Esophagus muscularis mucosa (tissue), 4 donors: ENCODE data around the gene IGSF8. TPM values are rescaled to one million over a fixed set of nuclear protein-coding genes. Genes with fewer than 3 reads are reported as not detected.
A peak's percentile ranks its signal among the peaks of the same experiment; 100 is the strongest.

Experiments used
- DNase-seq: peaks from one replicate; pipeline ENCODE4 v3.0.0-alpha.2; 2017; ENCODE audit errors: extremely low spot score
- H3K27ac ChIP-seq, 4 donors: fragments of 200-600 bp; sonication (generic); replicated peaks in 1 of 4; 1 replicate in 3 of 4; 2 replicates in 1 of 4; pipeline ENCODE4 v1.5.1; 2016 to 2019; ENCODE audit warnings: mild to moderate bottlenecking in 1 of 4
- H3K27me3 ChIP-seq, 4 donors: fragments of 200-600 bp; sonication (generic); one replicate each; pipeline versions ENCODE4 v1.5.1 to v1.6.0; 2016 to 2019
- H3K36me3 ChIP-seq, 4 donors: fragments of 200-600 bp; sonication (generic); one replicate each; pipeline ENCODE4 v1.5.1; 2016 to 2019
- H3K4me1 ChIP-seq, 4 donors: fragments of 200-600 bp; sonication (generic); one replicate each; pipeline ENCODE4 v1.5.1; 2016 to 2019
- H3K4me3 ChIP-seq, 4 donors: fragments of 200-600 bp; sonication (generic); 1 replicate in 2 of 4; 2 replicates in 2 of 4; pipeline ENCODE4 v1.5.1; 2016 to 2019; ENCODE audit warnings: mild to moderate bottlenecking in 4 of 4, moderate library complexity in 1 of 4
- H3K9me3 ChIP-seq, 4 donors: fragments of 200-600 bp; sonication (generic); 1 replicate in 3 of 4; 2 replicates in 1 of 4; pipeline ENCODE4 v1.5.1; 2016 to 2019
- CTCF ChIP-seq, 3 experiments: fragments of 200-600 bp in 2 of 3; fragments of 450-650 bp in 1 of 3; sonication (generic) in 2 of 3; IDR thresholded peaks; one replicate each; pipeline ENCODE4 v1.5.1; 2017 to 2019; ENCODE audit warnings: antibody characterized with exemption in 3 of 3, mild to moderate bottlenecking in 2 of 3, moderate library complexity in 1 of 3
- EP300 ChIP-seq: sonication (generic); formaldehyde crosslinking; IDR thresholded peaks from one replicate; pipeline ENCODE4 v1.6.1; 2017; ENCODE audit warnings: antibody characterized with exemption
- POLR2A ChIP-seq: fragments of 450-650 bp; IDR thresholded peaks from one replicate; pipeline ENCODE4 v1.6.1; 2017; ENCODE audit warnings: antibody characterized with exemption, moderate library complexity, mild to moderate bottlenecking, low read depth
- POLR2AphosphoS5 ChIP-seq, 2 donors: sonication (generic); formaldehyde crosslinking; IDR thresholded peaks; one replicate each; pipeline ENCODE4 v1.6.1; 2017; ENCODE audit warnings: antibody characterized with exemption in 2 of 2
- WGBS: methylation state at CpG from one replicate; pipeline ENCODE4 v1.1.5; 2018; 5-methylcytosine and 5-hydroxymethylcytosine counted together
- intact Hi-C: fragments of 100-400 bp; cut with DNase I; formaldehyde crosslinking; loops from one replicate; pipeline ENCODE4 v1.15.1; 2023
- total RNA-seq, 4 donors: library from RNA; depleted of rRNA; stranded (reverse); fragments of >200 nt; gene quantifications; one replicate each; pipeline versions ENCODE4 v1.1.0 to v1.2.1, GENCODE V29; 2016

Gene IGSF8
- total RNA-seq, 4 donors from 2014 or later, result 12.0 to 27.0 (median 21.9) TPM

- H3K9me3 ChIP-seq, result no peaks in the 10 kb centered on the region
- 54% methylated on average over 35 of the region's 96 CpGs for WGBS
- H3K27me3 ChIP-seq, result peaks cover 0 to 55% (median 30%) of the 10 kb centered on the region in 4 donors
- TF ChIP-seq EP300 (no peak), CTCF (IDR thresholded peaks at IDR 0.05) (peak; percentile 52 to 69 (median 69)), POLR2AphosphoS5 (IDR thresholded peaks at IDR 0.05) (peak in 1 of 2 donors; percentile 28), POLR2A (no peak)
- H3K27ac ChIP-seq, result no peak overlapping the region
- H3K36me3 ChIP-seq, result peaks cover 0 to 16% (median 7%) of the 10 kb centered on the region in 4 donors
- no peak for DNase-seq
- H3K4me3 ChIP-seq, result peak overlapping the region; percentile 42 to 62 (median 51)
- intact Hi-C loops, result loop anchor here (2.0 to 10.0 kb wide), 2 partner anchors 37 to 291 kb away; no protein-coding TSS in a partner anchor
- H3K4me1 ChIP-seq, result peaks cover 7 to 22% (median 15%) of the 10 kb centered on the region in 4 donors
Observed at GRCh38 chr1:160083968-160084770, 14.2 kb downstream of the IGSF8 start.

GRCh38 chr1:160082926-160083325 lies 15.5 kb downstream of the IGSF8 start:
- Histone ChIP-seq H3K4me3 (no peak overlapping the region), H3K4me1 (peaks cover 7 to 22% (median 15%) of the 10 kb centered on the region in 4 donors), H3K27ac (no peak overlapping the region), H3K9me3 (no peaks in the 10 kb centered on the region), H3K36me3 (peaks cover 0 to 8% (median 2%) of the 10 kb centered on the region in 4 donors), H3K27me3 (peaks cover 0 to 67% (median 32%) of the 10 kb centered on the region in 4 donors)
- no peak for DNase-seq
- TF ChIP-seq POLR2A (no peak), POLR2AphosphoS5 (IDR thresholded peaks at IDR 0.05) (no peak), EP300 (no peak), CTCF (IDR thresholded peaks at IDR 0.05) (no peak)
- WGBS, result 66% methylated on average over 3 of the region's 3 CpGs
- intact Hi-C loops, result loop anchor here (2.0 to 10.0 kb wide), 2 partner anchors 36 to 292 kb away; no protein-coding TSS in a partner anchor

GRCh38 chr1:160082487-160082886 lies 15.9 kb downstream of the IGSF8 start:
- H3K27me3 ChIP-seq, result peaks cover 0 to 67% (median 32%) of the 10 kb centered on the region in 4 donors
- no peak overlapping the region for H3K4me3 ChIP-seq
- intact Hi-C loops, result loop anchor here (2.0 to 10.0 kb wide), 2 partner anchors 36 to 292 kb away; no protein-coding TSS in a partner anchor
- peaks cover 7 to 22% (median 15%) of the 10 kb centered on the region in 4 donors for H3K4me1 ChIP-seq
- no peak for DNase-seq
- no peak overlapping the region for H3K27ac ChIP-seq
- peaks cover 0 to 6% (median 0%) of the 10 kb centered on the region in 4 donors for H3K36me3 ChIP-seq
- 29% methylated on average over 2 of the region's 2 CpGs for WGBS
- H3K9me3 ChIP-seq, result no peaks in the 10 kb centered on the region
- TF ChIP-seq POLR2AphosphoS5 (IDR thresholded peaks at IDR 0.05), result no peak
- no peak for TF ChIP-seq CTCF (IDR thresholded peaks at IDR 0.05)
- TF ChIP-seq EP300, result no peak
- TF ChIP-seq POLR2A, result no peak

GRCh38 chr1:160081261-160081936 lies 17.0 kb downstream of the IGSF8 start, which contains the start of gene KCNJ9:
KCNJ9 (plus strand) TSS chr1:160081538; CDS start chr1:160084031, 2,493 bp downstream.
- Histone ChIP-seq H3K27me3 (peaks cover 0 to 67% (median 32%) of the 10 kb centered on the region in 4 donors), H3K36me3 (no peaks in the 10 kb centered on the region), H3K4me3 (no peak within 1 kb of the TSS), H3K4me1 (peaks cover 7 to 22% (median 15%) of the 10 kb centered on the region in 4 donors), H3K27ac (no peak within 1 kb of the TSS), H3K9me3 (no peaks in the 10 kb centered on the region)
- intact Hi-C loops, result loop anchor here (10.0 kb wide), 1 partner anchor 293 kb away; no protein-coding TSS in a partner anchor
- TF ChIP-seq POLR2AphosphoS5 (IDR thresholded peaks at IDR 0.05), result no peak
- no peak for TF ChIP-seq CTCF (IDR thresholded peaks at IDR 0.05)
- no peak for TF ChIP-seq EP300
- TF ChIP-seq POLR2A, result no peak
- WGBS, result 23% methylated on average over 12 of the region's 14 CpGs
- no peak for DNase-seq
